ENCODE results near the gene DHRS7C. TPM values are rescaled to one million over a fixed set of nuclear protein-coding genes. Genes with fewer than 3 reads are reported as not detected.

The DHRS7C gene
- total and polyA plus RNA-seq, 8 donors: not detected

DNA sequence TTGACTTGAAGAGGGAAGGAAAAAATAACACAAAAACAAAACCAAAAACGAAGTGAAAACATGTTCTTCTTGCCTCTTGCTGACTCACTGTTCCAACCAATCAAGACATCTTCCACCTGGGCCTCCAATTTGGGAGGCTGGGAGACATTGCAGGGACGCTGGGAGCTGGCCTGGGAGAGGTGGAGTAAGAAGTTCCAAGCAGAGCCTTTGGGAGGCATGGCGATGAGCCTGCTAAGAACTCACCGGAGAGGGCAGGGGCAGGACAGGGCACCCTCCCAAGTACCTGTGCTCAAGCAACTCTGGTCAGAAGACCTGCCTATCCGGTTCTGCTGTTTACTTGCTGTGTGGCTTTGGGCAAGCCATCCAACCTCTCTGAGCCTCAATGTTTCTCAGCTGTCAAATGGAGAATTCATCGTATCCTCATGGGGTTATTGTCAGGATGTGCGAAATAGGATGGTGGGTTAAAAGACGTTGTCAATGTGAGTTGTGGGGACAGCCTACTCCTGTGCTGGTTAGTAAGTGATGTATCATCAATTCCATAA, 33.5 kb upstream of the DHRS7C start:
- Histone ChIP-seq H3K27me3 (no peaks in the 10 kb centered on the region), H3K36me3 (no peaks in the 10 kb centered on the region), H3K4me3 (no peak overlapping the region), H3K9me3 (no peaks in the 10 kb centered on the region), H3K27ac (no peak overlapping the region), H3K4me1 (no peaks in the 10 kb centered on the region)
- TF ChIP-seq, protein P1, sequence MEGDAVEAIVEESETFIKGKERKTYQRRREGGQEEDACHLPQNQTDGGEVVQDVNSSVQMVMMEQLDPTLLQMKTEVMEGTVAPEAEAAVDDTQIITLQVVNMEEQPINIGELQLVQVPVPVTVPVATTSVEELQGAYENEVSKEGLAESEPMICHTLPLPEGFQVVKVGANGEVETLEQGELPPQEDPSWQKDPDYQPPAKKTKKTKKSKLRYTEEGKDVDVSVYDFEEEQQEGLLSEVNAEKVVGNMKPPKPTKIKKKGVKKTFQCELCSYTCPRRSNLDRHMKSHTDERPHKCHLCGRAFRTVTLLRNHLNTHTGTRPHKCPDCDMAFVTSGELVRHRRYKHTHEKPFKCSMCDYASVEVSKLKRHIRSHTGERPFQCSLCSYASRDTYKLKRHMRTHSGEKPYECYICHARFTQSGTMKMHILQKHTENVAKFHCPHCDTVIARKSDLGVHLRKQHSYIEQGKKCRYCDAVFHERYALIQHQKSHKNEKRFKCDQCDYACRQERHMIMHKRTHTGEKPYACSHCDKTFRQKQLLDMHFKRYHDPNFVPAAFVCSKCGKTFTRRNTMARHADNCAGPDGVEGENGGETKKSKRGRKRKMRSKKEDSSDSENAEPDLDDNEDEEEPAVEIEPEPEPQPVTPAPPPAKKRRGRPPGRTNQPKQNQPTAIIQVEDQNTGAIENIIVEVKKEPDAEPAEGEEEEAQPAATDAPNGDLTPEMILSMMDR (IDR thresholded peaks at IDR 0.05): no peak
- DNase-seq: no peak
- ATAC-seq: no peak
- 58 to 68% methylated on average over 8 of the region's 8 CpGs for WGBS, 2 donors
- FAIRE-seq: no peak
- intact Hi-C loops (cut with DNase I): no loop called here

- H3K4me3 ChIP-seq: no peak overlapping the region
- intact Hi-C loops (cut with DNase I): no loop called here
- DNase-seq (no peak), FAIRE-seq (no peak), ATAC-seq (no peak)
- no peaks in the 10 kb centered on the region for H3K9me3 ChIP-seq
- TF ChIP-seq, protein P1 (IDR thresholded peaks at IDR 0.05): no peak
- no peaks in the 10 kb centered on the region for H3K27me3 ChIP-seq
- H3K27ac ChIP-seq: no peak overlapping the region
- no peaks in the 10 kb centered on the region for H3K4me1 ChIP-seq
- no peaks in the 10 kb centered on the region for H3K36me3 ChIP-seq
- 47 to 54% methylated on average over 4 of the region's 4 CpGs for WGBS, 2 donors
These were observed 32.7 kb upstream of the DHRS7C start for GRCh38 chr17:9824094-9824493.

- no peaks in the 10 kb centered on the region for H3K9me3 ChIP-seq
- TF ChIP-seq, protein P1 (IDR thresholded peaks at IDR 0.05): no peak
- no peaks in the 10 kb centered on the region for H3K4me1 ChIP-seq
- H3K36me3 ChIP-seq: no peaks in the 10 kb centered on the region
- no peak for FAIRE-seq
- no peaks in the 10 kb centered on the region for H3K27me3 ChIP-seq
- H3K27ac ChIP-seq: no peak within 1 kb of the TSS
- intact Hi-C loops (cut with DNase I): no loop called here
- WGBS, 2 donors: 45 to 64% methylated on average over 12 to 15 of the region's 15 CpGs
- no peak within 1 kb of the TSS for H3K4me3 ChIP-seq
- ATAC-seq: no peak
- no peak for DNase-seq
These were observed 30.5 kb upstream of the DHRS7C start, which contains the start of gene GSG1L2 for GRCh38 chr17:9821921-9822320. GSG1L2 (minus strand) TSS chr17:9822079; CDS start chr17:9822071, 8 bp downstream.

DNA sequence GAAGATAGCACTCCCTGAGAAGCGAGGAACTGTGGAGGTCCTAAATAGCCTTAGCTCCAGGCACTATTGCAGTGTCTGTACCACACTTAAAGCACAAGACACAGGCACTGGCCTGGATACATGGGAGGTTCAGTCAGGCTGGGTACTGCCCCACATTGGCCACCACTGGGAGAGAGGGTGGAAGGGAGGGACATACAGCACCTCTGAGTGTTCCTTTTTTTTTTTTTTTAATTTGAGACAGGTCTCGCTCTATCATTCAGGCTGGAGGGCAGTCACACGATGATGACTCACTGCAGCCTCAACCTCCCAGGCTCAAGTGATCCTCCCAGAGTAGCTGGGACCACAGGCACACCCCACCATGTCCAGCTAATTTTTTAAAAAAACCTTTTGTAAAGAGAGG, 29.1 kb upstream of the DHRS7C start:
- no peak overlapping the region for H3K4me3 ChIP-seq
- intact Hi-C loops (cut with DNase I): no loop called here
- H3K27ac ChIP-seq: no peak overlapping the region
- no peaks in the 10 kb centered on the region for H3K9me3 ChIP-seq
- DNase-seq (no peak), ATAC-seq (no peak), FAIRE-seq (no peak)
- TF ChIP-seq, protein P1 (IDR thresholded peaks at IDR 0.05): no peak
- WGBS, 2 donors: 47 to 75% methylated on average over 3 of the region's 3 CpGs
- no peaks in the 10 kb centered on the region for H3K4me1 ChIP-seq
- no peaks in the 10 kb centered on the region for H3K36me3 ChIP-seq
- H3K27me3 ChIP-seq: no peaks in the 10 kb centered on the region

- ATAC-seq: no peak
- WGBS, 2 donors: 56 to 64% methylated on average over 4 of the region's 4 CpGs
- TF ChIP-seq, protein P1 (IDR thresholded peaks at IDR 0.05): no peak
- DNase-seq: no peak
- Histone ChIP-seq H3K27me3 (no peaks in the 10 kb centered on the region), H3K27ac (no peak overlapping the region), H3K4me3 (no peak overlapping the region), H3K9me3 (no peaks in the 10 kb centered on the region), H3K36me3 (no peaks in the 10 kb centered on the region), H3K4me1 (no peaks in the 10 kb centered on the region)
- FAIRE-seq: no peak
- intact Hi-C loops (cut with DNase I): no loop called here
These were observed 27.4 kb upstream of the DHRS7C start for GRCh38 chr17:9818760-9819159.

Data from pancreas (tissue), 10 donors.